Glomerular visceral epithelial cell (primary cell): ENCODE data around the gene EPHA2.
A peak's percentile ranks its signal among the peaks of the same experiment; 100 is the strongest.
"Not testable (repeated sequence)": the region's sequence is repeated elsewhere in the genome, so short reads cannot be mapped to it uniquely, and the experiment has no call there.

Experiments used
- DNase-seq: peaks from one replicate; pipeline ENCODE4 v3.0.0-alpha.2; 2016; ENCODE audit errors: extremely low spot score

EPHA2 gene

GRCh38 chr1:16167331-16168143 is 11.7 kb upstream of the EPHA2 start:
- DNase-seq = no peak

- no peak for DNase-seq
These were observed 10.2 kb upstream of the EPHA2 start for GRCh38 chr1:16166117-16166516.

GRCh38 chr1:16165548-16165947 is 9.7 kb upstream of the EPHA2 start:
- DNase-seq = no peak

- DNase-seq = no peak
These were observed 9.2 kb upstream of the EPHA2 start for GRCh38 chr1:16165073-16165364.

GRCh38 chr1:16164213-16165072 is 8.6 kb upstream of the EPHA2 start:
- DNase-seq = peak; percentile 93

- DNase-seq = not testable (repeated sequence)
These were observed 7.8 kb upstream of the EPHA2 start for GRCh38 chr1:16163608-16164212.

GRCh38 chr1:16162163-16162822 is 6.4 kb upstream of the EPHA2 start:
- DNase-seq = no peak

- DNase-seq = no peak
These were observed 5.8 kb upstream of the EPHA2 start for GRCh38 chr1:16161717-16162116.

- no peak for DNase-seq
These were observed 3.3 kb upstream of the EPHA2 start for GRCh38 chr1:16158993-16159831.

GRCh38 chr1:16158025-16158424 is 2.2 kb upstream of the EPHA2 start:
- DNase-seq = no peak

GRCh38 chr1:16156848-16157495 is 1.1 kb upstream of the EPHA2 start:
- DNase-seq = peak; percentile 77

- DNase-seq = peak; percentile 70
These were observed 1.7 kb downstream of the EPHA2 start for GRCh38 chr1:16153999-16154673.

- peak; percentile 36 for DNase-seq
These were observed 2.5 kb downstream of the EPHA2 start for GRCh38 chr1:16153096-16153998.

GRCh38 chr1:16152481-16153087 is 3.3 kb downstream of the EPHA2 start:
- peak; percentile 85 for DNase-seq

- DNase-seq = no peak
These were observed 3.9 kb downstream of the EPHA2 start for GRCh38 chr1:16151995-16152384.

GRCh38 chr1:16151196-16151994 is 4.5 kb downstream of the EPHA2 start:
- DNase-seq = peak; percentile 65

- DNase-seq = no peak
These were observed 5.4 kb downstream of the EPHA2 start for GRCh38 chr1:16150508-16150907.
